Bronchus fibroblast of lung (primary cell): ENCODE data around the gene KIAA1755. TPM values are rescaled to one million over a fixed set of nuclear protein-coding genes. Genes with fewer than 3 reads are reported as not detected.

ENCODE experiments used
- total RNA-seq: library from RNA; depleted of rRNA; stranded (reverse); fragments of >200 nt; gene quantifications from 2 replicates; pipeline ENCODE4 v1.2.3, GENCODE V29; 2015

The KIAA1755 gene
- 0.89 and 1.5 TPM in 2 replicates for total RNA-seq

GRCh38 chr20:38260378-38261053 lies at the start of gene KIAA1755:
Gene KIAA1755, minus strand, starts transcription at chr20:38260735. Its CDS starts 235 bp downstream, at chr20:38260500.

GRCh38 chr20:38303908-38304379 lies 43.4 kb upstream of the KIAA1755 start, which contains the start of gene BPI:
Gene BPI, plus strand, starts transcription at chr20:38304156. Its CDS starts 68 bp downstream, at chr20:38304224.

GRCh38 chr20:38165089-38165965 lies 95.2 kb downstream of the KIAA1755 start, which contains the start of gene TGM2:
Gene TGM2, minus strand, starts transcription at chr20:38165270. Its CDS starts 72 bp downstream, at chr20:38165198.

Other genes with a start within 250 kb of the KIAA1755 start
- gene TTI1, start 227.3 kb downstream of the KIAA1755 start, total RNA-seq, result 20.1 and 20.7 TPM in 2 replicates
- gene RPRD1B, start 227.0 kb downstream of the KIAA1755 start, total RNA-seq, result 8.3 and 9.4 TPM in 2 replicates
- gene TGM2, start 95.5 kb downstream of the KIAA1755 start, total RNA-seq, result 37.3 and 38.3 TPM in 2 replicates
- not detected in 2 replicates for gene BPI, start 43.4 kb upstream of the KIAA1755 start, total RNA-seq
- not detected in 2 replicates for gene LBP, start 85.7 kb upstream of the KIAA1755 start, total RNA-seq
- gene SNHG17, start 174.6 kb upstream of the KIAA1755 start, total RNA-seq, result 12.8 and 15.6 TPM in 2 replicates
- gene RALGAPB, start 212.1 kb upstream of the KIAA1755 start, total RNA-seq, result 14.1 and 14.6 TPM in 2 replicates